ENCODE results near the gene FBXO40.

Gene FBXO40

GRCh38 chr3:121641127-121641526 lies 47.9 kb downstream of the FBXO40 start:
- Histone ChIP-seq H3K9me3 (ENCODE audit: severe bottlenecking) (no peaks in the 10 kb centered on the region), H3K36me3 (ENCODE audit: low read depth) (no peaks in the 10 kb centered on the region), H3K27me3 (ENCODE audit: insufficient read depth, poor library complexity, severe bottlenecking) (no peaks in the 10 kb centered on the region), H3K4me3 (ENCODE audit: severe bottlenecking) (no peak overlapping the region), H3K27ac (ENCODE audit: poor library complexity, severe bottlenecking) (no peak overlapping the region), H3K4me1 (ENCODE audit: insufficient read depth, poor library complexity, severe bottlenecking) (no peaks in the 10 kb centered on the region)
- no peak for DNase-seq (ENCODE audit: low spot score)
- no peak for TF ChIP-seq CTCF (IDR thresholded peaks at IDR 0.05; ENCODE audit: poor library complexity, severe bottlenecking)
- ATAC-seq (ENCODE audit: low read depth), result no peak

- no peak for ATAC-seq (ENCODE audit: low read depth)
- Histone ChIP-seq H3K4me3 (ENCODE audit: severe bottlenecking) (no peak overlapping the region), H3K36me3 (ENCODE audit: low read depth) (no peaks in the 10 kb centered on the region), H3K27ac (ENCODE audit: poor library complexity, severe bottlenecking) (no peak overlapping the region), H3K9me3 (ENCODE audit: severe bottlenecking) (no peaks in the 10 kb centered on the region), H3K4me1 (ENCODE audit: insufficient read depth, poor library complexity, severe bottlenecking) (no peaks in the 10 kb centered on the region), H3K27me3 (ENCODE audit: insufficient read depth, poor library complexity, severe bottlenecking) (no peaks in the 10 kb centered on the region)
- TF ChIP-seq CTCF (IDR thresholded peaks at IDR 0.05; ENCODE audit: poor library complexity, severe bottlenecking), result no peak
- DNase-seq (ENCODE audit: low spot score), result no peak
Measured at GRCh38 chr3:121642601-121643314, 49.6 kb downstream of the FBXO40 start.

GRCh38 chr3:121645054-121645453 lies 51.9 kb downstream of the FBXO40 start:
- H3K27me3 ChIP-seq (ENCODE audit: insufficient read depth, poor library complexity, severe bottlenecking), result no peaks in the 10 kb centered on the region
- no peaks in the 10 kb centered on the region for H3K9me3 ChIP-seq (ENCODE audit: severe bottlenecking)
- H3K4me1 ChIP-seq (ENCODE audit: insufficient read depth, poor library complexity, severe bottlenecking), result peaks cover 8% of the 10 kb centered on the region
- no peak overlapping the region for H3K27ac ChIP-seq (ENCODE audit: poor library complexity, severe bottlenecking)
- no peaks in the 10 kb centered on the region for H3K36me3 ChIP-seq (ENCODE audit: low read depth)
- DNase-seq (ENCODE audit: low spot score) (no peak), ATAC-seq (ENCODE audit: low read depth) (no peak)
- TF ChIP-seq CTCF (IDR thresholded peaks at IDR 0.05; ENCODE audit: poor library complexity, severe bottlenecking), result no peak
- no peak overlapping the region for H3K4me3 ChIP-seq (ENCODE audit: severe bottlenecking)

- H3K36me3 ChIP-seq (ENCODE audit: low read depth), result no peaks in the 10 kb centered on the region
- H3K9me3 ChIP-seq (ENCODE audit: severe bottlenecking), result no peaks in the 10 kb centered on the region
- no peak overlapping the region for H3K4me3 ChIP-seq (ENCODE audit: severe bottlenecking)
- H3K4me1 ChIP-seq (ENCODE audit: insufficient read depth, poor library complexity, severe bottlenecking), result peaks cover 8% of the 10 kb centered on the region
- no peak for TF ChIP-seq CTCF (IDR thresholded peaks at IDR 0.05; ENCODE audit: poor library complexity, severe bottlenecking)
- H3K27ac ChIP-seq (ENCODE audit: poor library complexity, severe bottlenecking), result no peak overlapping the region
- no peak for ATAC-seq (ENCODE audit: low read depth)
- DNase-seq (ENCODE audit: low spot score), result no peak
- no peaks in the 10 kb centered on the region for H3K27me3 ChIP-seq (ENCODE audit: insufficient read depth, poor library complexity, severe bottlenecking)
Measured at GRCh38 chr3:121648219-121648958, 55.2 kb downstream of the FBXO40 start.

- no peaks in the 10 kb centered on the region for H3K27me3 ChIP-seq (ENCODE audit: insufficient read depth, poor library complexity, severe bottlenecking)
- H3K4me1 ChIP-seq (ENCODE audit: insufficient read depth, poor library complexity, severe bottlenecking), result peaks cover 8% of the 10 kb centered on the region
- no peak overlapping the region for H3K27ac ChIP-seq (ENCODE audit: poor library complexity, severe bottlenecking)
- DNase-seq (ENCODE audit: low spot score) (no peak), ATAC-seq (ENCODE audit: low read depth) (peak; percentile 80)
- no peaks in the 10 kb centered on the region for H3K9me3 ChIP-seq (ENCODE audit: severe bottlenecking)
- no peaks in the 10 kb centered on the region for H3K36me3 ChIP-seq (ENCODE audit: low read depth)
- no peak for TF ChIP-seq CTCF (IDR thresholded peaks at IDR 0.05; ENCODE audit: poor library complexity, severe bottlenecking)
- no peak overlapping the region for H3K4me3 ChIP-seq (ENCODE audit: severe bottlenecking)
Measured at GRCh38 chr3:121649645-121650044, 56.5 kb downstream of the FBXO40 start.
